ENCODE results near the gene MARCOL.
"Not testable (repeated sequence)": the region's sequence is repeated elsewhere in the genome, so short reads cannot be mapped to it uniquely, and the experiment has no call there.

The MARCOL gene

DNA sequence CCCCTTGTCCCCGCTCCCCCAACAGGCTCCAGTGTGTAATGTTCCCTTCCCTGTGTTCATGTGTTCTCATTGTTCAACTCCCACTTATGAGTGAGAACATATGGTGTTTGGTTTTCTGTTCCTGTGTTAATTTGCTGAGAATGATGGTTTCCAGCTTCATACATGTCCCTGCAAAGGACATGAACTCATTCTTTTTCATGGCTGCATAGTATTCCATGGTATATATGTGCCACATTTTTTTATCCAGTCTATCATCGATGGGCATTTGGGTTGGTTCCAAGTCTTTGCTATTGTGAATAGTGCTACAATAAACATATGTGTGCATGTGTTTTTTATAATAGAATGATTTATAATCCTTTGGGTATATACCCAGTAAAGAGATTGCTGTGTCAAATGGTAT is 36.8 kb downstream of the MARCOL start:
- H3K4me1 ChIP-seq (ENCODE audit: control insufficient read depth, insufficient read depth, low read length); H3K4me3 ChIP-seq (ENCODE audit: low read depth, low read length): not testable (repeated sequence)

DNA sequence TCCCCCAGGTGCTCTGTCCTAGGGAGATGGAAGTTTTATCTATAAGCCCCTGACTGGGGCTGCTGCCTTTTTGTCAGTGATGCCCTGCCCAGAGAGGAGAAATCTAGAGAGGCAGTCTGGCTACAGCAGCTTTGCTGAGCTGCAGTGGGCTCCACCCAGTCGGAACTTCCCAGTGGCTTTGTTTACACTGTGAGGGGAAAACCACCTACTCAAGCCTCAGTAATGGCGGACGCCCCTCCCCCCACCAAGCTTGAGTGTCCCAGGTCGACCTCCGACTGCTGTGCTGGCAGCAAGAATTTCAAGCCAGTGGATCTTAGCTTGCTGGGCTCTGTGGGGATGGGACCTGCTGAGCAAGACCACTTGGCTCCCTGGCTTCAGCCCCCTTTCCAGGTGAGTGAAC is 42.6 kb downstream of the MARCOL start:
- peaks cover 12% of the 10 kb centered on the region for H3K4me1 ChIP-seq (ENCODE audit: control insufficient read depth, insufficient read depth, low read length)
- not testable (repeated sequence) for H3K4me3 ChIP-seq (ENCODE audit: low read depth, low read length); H3K9ac ChIP-seq (ENCODE audit: low read depth, low read length); H3K36me3 ChIP-seq (ENCODE audit: control insufficient read depth, insufficient read depth, low read length); H3K9me3 ChIP-seq (ENCODE audit: control insufficient read depth, insufficient read depth, low read length); H3K27me3 ChIP-seq (ENCODE audit: control insufficient read depth, insufficient read depth, low read length)

More for the DNA sequence above, 36.8 kb downstream of the MARCOL start:
- not testable (repeated sequence) for H3K36me3 ChIP-seq (ENCODE audit: control insufficient read depth, insufficient read depth, low read length); H3K27me3 ChIP-seq (ENCODE audit: control insufficient read depth, insufficient read depth, low read length); H3K9me3 ChIP-seq (ENCODE audit: control insufficient read depth, insufficient read depth, low read length); H3K9ac ChIP-seq (ENCODE audit: low read depth, low read length)

DNA sequence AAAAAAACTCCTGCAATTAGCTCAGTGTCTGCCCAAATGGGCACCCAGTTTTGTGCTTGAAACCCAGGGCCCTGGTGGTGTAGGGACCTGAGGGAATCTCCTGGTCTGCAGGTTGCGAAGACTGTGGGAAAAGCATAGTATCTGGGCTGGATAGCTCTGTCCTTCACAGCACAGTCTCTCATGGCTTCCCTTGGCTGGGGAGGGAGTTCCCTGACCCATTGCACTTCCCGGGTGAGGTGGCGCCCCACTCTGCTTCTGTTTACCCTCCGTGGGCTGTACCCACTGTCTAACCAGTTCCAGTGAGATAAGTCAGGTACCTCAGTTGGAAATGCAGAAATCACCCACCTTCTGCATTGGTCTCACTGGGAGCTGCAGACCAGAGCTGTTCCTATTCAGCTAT is 43.0 kb downstream of the MARCOL start:
- not testable (repeated sequence) for H3K27me3 ChIP-seq (ENCODE audit: control insufficient read depth, insufficient read depth, low read length); H3K4me3 ChIP-seq (ENCODE audit: low read depth, low read length); H3K36me3 ChIP-seq (ENCODE audit: control insufficient read depth, insufficient read depth, low read length); H3K9me3 ChIP-seq (ENCODE audit: control insufficient read depth, insufficient read depth, low read length); H3K9ac ChIP-seq (ENCODE audit: low read depth, low read length)
- peaks cover 12% of the 10 kb centered on the region for H3K4me1 ChIP-seq (ENCODE audit: control insufficient read depth, insufficient read depth, low read length)

DNA sequence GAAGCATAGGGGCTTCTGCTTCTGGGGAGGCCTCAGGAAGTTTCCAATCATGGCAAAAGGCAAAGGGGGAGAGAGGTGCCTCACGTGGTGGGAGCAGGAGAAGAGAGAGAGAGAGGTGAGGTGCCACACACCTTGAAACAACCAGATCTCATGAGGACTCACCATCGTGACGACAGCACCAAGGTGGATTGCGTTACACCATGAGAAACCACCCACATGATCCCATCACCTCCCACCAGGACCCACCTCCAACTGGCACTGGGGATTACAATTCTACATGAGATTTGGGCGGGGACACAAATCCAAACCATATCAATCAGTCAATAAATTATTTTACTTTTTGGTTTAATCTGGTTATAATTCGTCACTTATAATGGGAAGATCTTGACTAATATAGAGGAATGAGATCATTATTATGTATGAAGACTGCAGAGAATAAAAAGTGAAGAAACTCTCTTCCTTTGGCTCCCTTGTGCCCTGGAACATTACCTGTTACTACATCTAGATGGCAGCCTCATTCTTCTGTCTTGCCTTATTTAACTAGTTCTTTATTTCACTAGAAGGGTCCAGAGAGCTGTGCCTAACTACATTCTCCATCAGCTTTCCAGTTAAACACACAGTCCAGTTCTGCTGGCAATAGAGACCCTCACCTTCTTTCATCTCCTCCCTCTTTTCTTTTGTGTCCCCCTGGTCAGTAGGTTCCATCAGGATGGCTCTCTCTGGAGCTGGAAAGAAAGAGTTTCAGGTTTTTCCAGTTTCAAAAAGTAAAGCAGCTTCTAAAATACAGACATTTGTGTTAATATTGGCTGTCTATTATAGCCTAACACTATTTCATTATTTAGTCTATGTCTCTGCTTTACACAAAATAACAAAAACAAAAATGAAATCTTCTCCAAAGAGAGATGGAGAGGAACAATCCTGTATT is 52.2 kb downstream of the MARCOL start:
- Histone ChIP-seq H3K9ac (ENCODE audit: low read depth, low read length) (no peak overlapping the region), H3K4me1 (ENCODE audit: control insufficient read depth, insufficient read depth, low read length) (no peaks in the 10 kb centered on the region), H3K9me3 (ENCODE audit: control insufficient read depth, insufficient read depth, low read length) (no peaks in the 10 kb centered on the region), H3K4me3 (ENCODE audit: low read depth, low read length) (no peak overlapping the region), H3K36me3 (ENCODE audit: control insufficient read depth, insufficient read depth, low read length) (no peaks in the 10 kb centered on the region), H3K27me3 (ENCODE audit: control insufficient read depth, insufficient read depth, low read length) (no peaks in the 10 kb centered on the region)

Measured in iPS-15b (cell line).